ENCODE data around the gene PHLPP1.

PHLPP1 gene

GRCh38 chr18:62963507-62963906 is 248.2 kb downstream of the PHLPP1 start:
- H3K4me3 ChIP-seq (ENCODE audit: control insufficient read depth, low read depth, low read length): no peak overlapping the region
- no peak for TF ChIP-seq CTCF (conservative IDR thresholded peaks at IDR 0.05; ENCODE audit: control insufficient read depth, insufficient read depth, low read depth, low read length)
- DNase-seq (ENCODE audit: low read depth): no peak

- no peak overlapping the region for H3K4me3 ChIP-seq (ENCODE audit: control insufficient read depth, low read depth, low read length)
- no peak for TF ChIP-seq CTCF (conservative IDR thresholded peaks at IDR 0.05; ENCODE audit: control insufficient read depth, insufficient read depth, low read depth, low read length)
- no peak for DNase-seq (ENCODE audit: low read depth)
Measured at GRCh38 chr18:62964432-62964831, 249.1 kb downstream of the PHLPP1 start.

- no peak overlapping the region for H3K4me3 ChIP-seq (ENCODE audit: control insufficient read depth, low read depth, low read length)
- no peak for DNase-seq (ENCODE audit: low read depth)
- no peak for TF ChIP-seq CTCF (conservative IDR thresholded peaks at IDR 0.05; ENCODE audit: control insufficient read depth, insufficient read depth, low read depth, low read length)
Measured at GRCh38 chr18:62967089-62967488, 251.7 kb downstream of the PHLPP1 start.

GRCh38 chr18:62973689-62974088 is 258.3 kb downstream of the PHLPP1 start:
- no peak for TF ChIP-seq CTCF (conservative IDR thresholded peaks at IDR 0.05; ENCODE audit: control insufficient read depth, insufficient read depth, low read depth, low read length)
- no peak for DNase-seq (ENCODE audit: low read depth)
- no peak overlapping the region for H3K4me3 ChIP-seq (ENCODE audit: control insufficient read depth, low read depth, low read length)

- no peak for TF ChIP-seq CTCF (conservative IDR thresholded peaks at IDR 0.05; ENCODE audit: control insufficient read depth, insufficient read depth, low read depth, low read length)
- no peak for DNase-seq (ENCODE audit: low read depth)
- H3K4me3 ChIP-seq (ENCODE audit: control insufficient read depth, low read depth, low read length): no peak overlapping the region
Measured at GRCh38 chr18:62974388-62974787, 259.0 kb downstream of the PHLPP1 start.

- no peak for DNase-seq (ENCODE audit: low read depth)
- TF ChIP-seq CTCF (conservative IDR thresholded peaks at IDR 0.05; ENCODE audit: control insufficient read depth, insufficient read depth, low read depth, low read length): no peak
- H3K4me3 ChIP-seq (ENCODE audit: control insufficient read depth, low read depth, low read length): no peak overlapping the region
Measured at GRCh38 chr18:62974928-62975675, 259.8 kb downstream of the PHLPP1 start.

Measured in fibroblast of mammary gland (primary cell).